NCI-H1436 (cell line): Measurements from ENCODE around the gene CCN5.

Experiments
- DNase-seq: peaks from one replicate; lab custom pipeline; 2025; lab: John Stamatoyannopoulos, UW

The CCN5 gene

DNA sequence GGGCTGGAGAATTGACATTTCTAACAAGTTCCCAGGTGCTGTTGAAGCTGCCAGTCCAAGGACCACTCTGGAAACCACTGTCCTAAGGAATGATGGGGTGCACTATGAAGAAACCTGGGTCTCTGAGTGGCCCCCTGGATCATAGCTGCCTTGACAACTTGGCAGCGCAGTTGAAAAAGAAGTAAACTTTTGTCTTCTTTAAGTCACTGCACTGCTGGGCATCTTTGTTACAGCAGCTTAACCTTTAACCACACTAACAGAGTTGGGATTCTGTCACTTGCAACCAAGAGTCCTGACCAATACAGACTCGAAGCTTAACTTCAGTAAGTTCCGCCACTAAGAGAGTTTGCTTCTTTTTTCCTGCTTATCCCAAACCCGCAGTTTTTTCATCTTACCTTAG, 21.9 kb downstream of the CCN5 start:
- no peak for DNase-seq

GRCh38 chr20:44738813-44739477, 23.8 kb downstream of the CCN5 start:
- DNase-seq: peak; percentile 24

GRCh38 chr20:44739942-44740341, 24.8 kb downstream of the CCN5 start:
- no peak for DNase-seq

GRCh38 chr20:44742304-44743079, 27.3 kb downstream of the CCN5 start:
- DNase-seq: no peak

GRCh38 chr20:44743080-44743701, 28.0 kb downstream of the CCN5 start:
- DNase-seq: no peak

GRCh38 chr20:44743916-44744655, 28.9 kb downstream of the CCN5 start:
- no peak for DNase-seq

GRCh38 chr20:44745122-44745597, 30.0 kb downstream of the CCN5 start:
- no peak for DNase-seq

DNA sequence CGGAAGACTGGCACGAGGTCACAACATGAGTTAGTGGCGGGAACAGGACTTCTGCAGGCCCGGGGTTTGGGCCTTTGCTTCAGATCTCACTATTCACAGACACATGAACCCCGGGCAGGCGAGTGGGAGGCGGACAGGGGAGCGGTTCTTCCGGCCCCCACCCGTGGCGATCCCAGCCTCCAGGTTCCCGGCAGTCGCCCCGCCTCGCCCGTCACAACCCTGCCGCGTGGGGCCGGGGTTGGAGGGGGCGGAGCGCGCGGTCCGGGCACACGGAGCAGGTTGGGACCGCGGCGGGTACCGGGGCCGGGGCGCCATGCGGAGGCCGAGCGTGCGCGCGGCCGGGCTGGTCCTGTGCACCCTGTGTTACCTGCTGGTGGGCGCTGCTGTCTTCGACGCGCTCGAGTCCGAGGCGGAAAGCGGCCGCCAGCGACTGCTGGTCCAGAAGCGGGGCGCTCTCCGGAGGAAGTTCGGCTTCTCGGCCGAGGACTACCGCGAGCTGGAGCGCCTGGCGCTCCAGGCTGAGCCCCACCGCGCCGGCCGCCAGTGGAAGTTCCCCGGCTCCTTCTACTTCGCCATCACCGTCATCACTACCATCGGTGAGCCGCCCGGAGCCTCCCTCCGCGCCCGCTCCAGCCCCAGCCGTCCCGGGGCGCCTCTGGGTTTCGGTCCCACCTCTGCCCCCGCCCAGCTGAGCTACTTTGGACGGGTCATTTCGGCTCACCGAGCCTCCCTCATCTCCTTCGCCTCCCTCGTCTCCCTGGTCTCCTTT, 30.6 kb downstream of the CCN5 start, which contains the start of gene KCNK15:
Gene KCNK15 (plus strand): TSS at position 268 of the 769 bp plus-strand sequence. CDS start 46 bp downstream, at position 314.
- no peak for DNase-seq

DNA sequence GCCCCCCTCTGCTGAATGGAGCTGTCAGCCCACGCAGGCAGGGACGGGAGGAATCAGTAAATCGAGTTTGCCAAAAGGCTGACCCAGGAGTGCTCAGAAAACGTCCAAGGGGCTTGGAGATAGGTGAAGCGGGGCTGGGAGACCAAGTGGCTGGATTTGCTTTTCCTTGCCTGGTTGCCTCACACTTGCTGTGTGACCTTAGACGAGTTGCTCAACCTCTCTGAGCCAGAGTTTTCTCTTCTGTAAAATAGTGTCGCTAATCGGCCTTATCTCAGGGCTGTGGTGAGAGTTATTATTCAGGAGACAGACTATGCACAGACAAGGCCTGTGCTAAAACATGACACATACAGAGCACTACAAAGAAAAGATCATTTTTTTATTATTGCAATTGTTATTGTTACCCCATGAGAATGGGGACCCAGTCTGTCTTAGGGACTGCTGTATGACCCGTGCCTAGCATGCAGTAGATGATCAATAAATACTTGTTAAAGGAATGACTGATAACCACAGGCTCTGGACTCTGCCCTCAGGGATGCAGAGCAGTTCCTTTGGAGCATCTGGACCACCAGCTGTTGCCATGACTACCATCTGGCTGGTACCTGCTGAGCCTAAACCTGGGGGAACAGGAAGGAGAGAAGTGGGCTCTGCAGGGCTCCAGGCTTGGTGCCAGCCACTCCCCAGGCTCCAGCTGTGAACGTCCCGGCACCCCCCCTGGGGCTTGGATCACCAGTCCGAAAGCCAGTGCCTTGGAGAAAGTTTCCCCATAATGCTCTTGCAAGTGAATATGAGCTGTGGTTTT, 31.4 kb downstream of the CCN5 start:
- no peak for DNase-seq

DNA sequence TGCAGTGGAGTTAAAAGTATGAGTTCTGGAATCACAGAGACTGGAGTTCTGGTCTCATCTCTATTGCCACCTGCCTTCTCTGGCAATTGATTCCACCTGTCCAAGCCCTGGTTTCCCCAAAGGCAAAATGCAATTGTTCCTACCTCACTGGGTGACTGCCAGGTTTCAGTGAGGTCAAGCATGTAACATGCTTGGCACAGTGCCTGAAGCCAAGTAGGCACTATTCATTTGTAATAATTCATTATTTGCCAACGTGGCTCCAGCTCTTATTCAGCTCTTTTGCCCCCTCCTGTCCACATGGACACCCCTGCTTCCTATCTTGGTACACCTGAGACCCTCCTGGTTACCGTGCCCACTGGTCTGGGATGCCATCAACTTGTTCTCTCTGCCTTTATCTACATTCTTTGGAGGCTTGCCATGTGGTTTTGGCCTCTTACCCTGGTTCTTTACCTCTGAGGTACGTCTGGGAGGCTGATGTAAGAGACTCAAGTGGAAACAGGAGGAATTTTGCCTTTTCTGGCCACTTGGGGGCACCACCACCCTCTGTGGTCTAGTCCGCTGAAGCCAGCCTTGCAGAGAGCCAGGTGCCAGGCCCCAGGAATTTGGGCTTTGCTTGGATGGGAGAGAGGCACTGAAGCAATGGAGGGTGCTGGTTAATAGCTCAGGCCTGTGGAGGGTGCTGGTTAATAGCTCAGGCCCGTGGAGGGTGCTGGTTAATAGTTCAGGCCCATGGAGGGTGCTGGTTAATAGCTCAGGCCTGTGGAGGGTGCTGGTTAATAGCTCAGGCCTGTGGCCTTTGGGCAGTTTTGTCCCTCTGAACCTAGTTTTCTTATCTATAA, 32.2 kb downstream of the CCN5 start:
- peak; percentile 70 for DNase-seq

DNA sequence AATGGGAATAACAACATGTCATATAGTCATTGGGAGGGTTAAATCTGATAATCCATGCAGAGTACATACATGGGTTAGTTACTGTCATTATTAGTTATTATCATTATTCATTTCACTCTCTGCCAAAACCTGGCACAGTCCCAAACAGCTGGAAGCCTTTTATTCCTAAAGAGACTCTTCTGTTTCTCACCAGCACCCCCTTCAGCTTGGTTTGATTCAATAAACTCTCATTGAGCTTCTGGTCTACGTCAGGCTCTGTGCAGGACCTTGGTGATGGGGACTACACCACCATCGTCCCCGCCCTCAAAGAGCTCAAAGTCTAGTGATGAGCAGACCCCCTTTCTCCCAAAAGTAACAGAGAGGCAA, 32.8 kb downstream of the CCN5 start:
- DNase-seq: no peak

DNA sequence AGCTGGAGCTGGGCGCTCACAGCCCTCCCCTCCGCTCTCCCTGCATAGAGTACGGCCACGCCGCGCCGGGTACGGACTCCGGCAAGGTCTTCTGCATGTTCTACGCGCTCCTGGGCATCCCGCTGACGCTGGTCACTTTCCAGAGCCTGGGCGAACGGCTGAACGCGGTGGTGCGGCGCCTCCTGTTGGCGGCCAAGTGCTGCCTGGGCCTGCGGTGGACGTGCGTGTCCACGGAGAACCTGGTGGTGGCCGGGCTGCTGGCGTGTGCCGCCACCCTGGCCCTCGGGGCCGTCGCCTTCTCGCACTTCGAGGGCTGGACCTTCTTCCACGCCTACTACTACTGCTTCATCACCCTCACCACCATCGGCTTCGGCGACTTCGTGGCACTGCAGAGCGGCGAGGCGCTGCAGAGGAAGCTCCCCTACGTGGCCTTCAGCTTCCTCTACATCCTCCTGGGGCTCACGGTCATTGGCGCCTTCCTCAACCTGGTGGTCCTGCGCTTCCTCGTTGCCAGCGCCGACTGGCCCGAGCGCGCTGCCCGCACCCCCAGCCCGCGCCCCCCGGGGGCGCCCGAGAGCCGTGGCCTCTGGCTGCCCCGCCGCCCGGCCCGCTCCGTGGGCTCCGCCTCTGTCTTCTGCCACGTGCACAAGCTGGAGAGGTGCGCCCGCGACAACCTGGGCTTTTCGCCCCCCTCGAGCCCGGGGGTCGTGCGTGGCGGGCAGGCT, 35.1 kb downstream of the CCN5 start:
- DNase-seq: no peak

DNA sequence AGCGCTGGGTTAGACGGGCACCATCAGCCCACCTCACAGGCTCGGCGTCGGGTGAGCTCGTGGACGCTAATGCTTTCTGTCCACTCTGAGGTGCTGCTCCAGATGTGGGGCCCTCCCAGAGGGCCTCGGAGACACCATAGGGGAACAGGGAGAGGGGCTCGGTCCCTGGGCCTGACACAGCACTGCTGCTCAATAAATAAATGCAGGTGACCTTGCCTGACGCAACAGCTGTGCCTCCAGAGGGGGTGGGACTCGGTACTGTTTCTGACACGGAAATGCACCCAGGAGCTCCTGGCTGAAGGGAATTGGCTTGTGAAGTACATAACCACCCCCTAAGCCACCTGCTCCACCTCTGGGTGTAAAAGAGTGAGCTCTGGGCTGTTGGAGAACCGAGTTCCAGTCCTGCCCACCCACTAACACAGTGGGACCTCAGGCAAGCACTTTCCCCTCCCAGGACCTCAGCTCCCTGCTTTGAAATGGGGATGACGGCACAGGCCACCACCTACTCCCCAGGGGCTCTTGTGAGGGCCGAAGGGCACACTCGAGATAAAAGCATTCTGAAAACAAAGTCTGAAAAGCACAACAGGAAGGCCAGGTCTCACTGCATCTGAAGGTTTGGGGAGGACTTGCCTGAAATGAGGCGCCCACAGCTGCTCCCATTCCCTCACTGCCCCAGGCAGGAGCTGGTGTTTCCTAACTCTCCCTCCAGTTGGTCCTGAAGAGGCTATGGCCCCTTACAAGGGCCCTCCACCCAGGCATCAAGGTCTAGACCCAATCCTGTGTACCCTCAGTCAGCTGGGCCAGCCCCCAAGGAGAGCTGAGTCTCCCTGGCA, 37.1 kb downstream of the CCN5 start:
- DNase-seq: no peak

DNA sequence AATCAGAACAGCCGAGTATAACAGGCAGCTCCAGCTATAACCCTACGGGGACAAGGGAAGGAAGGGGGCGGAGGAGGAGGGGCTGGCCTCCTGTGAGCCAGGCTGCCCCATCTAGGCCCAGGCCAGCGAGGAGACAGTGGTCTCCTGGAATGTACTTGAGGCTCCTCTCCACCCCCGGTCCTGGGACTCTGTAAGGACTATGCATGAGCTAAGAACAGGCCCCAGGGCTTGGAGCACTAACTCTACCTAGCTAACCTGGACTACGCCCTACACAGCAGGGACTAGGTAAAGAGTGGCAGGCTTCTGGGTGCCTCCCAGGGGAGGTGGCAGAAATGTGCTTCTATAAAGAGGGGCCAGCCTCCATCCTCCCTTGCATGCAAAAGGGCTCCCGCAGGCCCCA, 39.4 kb downstream of the CCN5 start:
- DNase-seq: no peak

GRCh38 chr20:44756011-44756688, 41.0 kb downstream of the CCN5 start:
- no peak for DNase-seq

GRCh38 chr20:44756956-44757355, 41.8 kb downstream of the CCN5 start:
- DNase-seq: no peak

- DNase-seq: no peak
These were observed 43.3 kb downstream of the CCN5 start for GRCh38 chr20:44758247-44759101.
